Omental fat pad (tissue), 4 donors: ENCODE results near the gene CTBP2. TPM values are rescaled to one million over a fixed set of nuclear protein-coding genes. Genes with fewer than 3 reads are reported as not detected.

Experiments used
- ATAC-seq: fragments of 150-250 bp; one replicate; pipeline ENCODE4 v1.9.1; 2016; ENCODE audit warnings: mild to moderate bottlenecking, moderate library complexity; ENCODE audit not compliant: low FRiP score
- DNase-seq: peaks from one replicate; pipeline ENCODE4 v3.0.0-alpha.2; 2019; ENCODE audit warnings: low spot score
- total RNA-seq, 4 donors: library from RNA; depleted of rRNA; stranded (reverse); fragments of >200 nt; gene quantifications; one replicate each; pipeline ENCODE4 v1.1.0, GENCODE V29; 2016
- TF ChIP-seq, protein P1 (sequence below), 3 donors: fragments of 450-650 bp; IDR thresholded peaks; one replicate each; pipeline ENCODE4 v1.5.1; 2016 to 2017; ENCODE audit warnings: antibody characterized with exemption in 3 of 3, mild to moderate bottlenecking in 3 of 3, moderate library complexity in 2 of 3

Gene CTBP2
- total RNA-seq, 4 donors from 2014 or later: 29.4 to 58.6 (median 46.2) TPM

DNA sequence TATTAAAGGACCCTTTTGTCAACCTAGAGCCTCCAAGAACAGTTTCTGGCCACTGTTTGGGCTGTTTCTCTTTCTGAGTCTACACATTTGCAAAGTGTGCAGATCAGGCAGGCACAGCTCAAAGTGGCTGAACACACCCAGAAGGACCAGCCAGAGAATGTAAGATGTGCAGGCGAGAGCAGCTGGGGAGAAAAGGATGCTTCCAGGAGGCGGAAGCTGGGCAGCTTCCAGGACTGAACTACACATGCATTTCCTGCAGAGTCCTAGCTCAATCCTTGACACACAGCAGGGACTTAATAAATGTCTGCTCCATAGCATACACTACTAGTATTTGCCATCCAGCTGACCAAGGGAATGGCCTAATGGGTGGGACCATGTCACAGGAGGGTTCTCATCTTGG is 70.9 kb downstream of the CTBP2 start:
- TF ChIP-seq, protein P1, sequence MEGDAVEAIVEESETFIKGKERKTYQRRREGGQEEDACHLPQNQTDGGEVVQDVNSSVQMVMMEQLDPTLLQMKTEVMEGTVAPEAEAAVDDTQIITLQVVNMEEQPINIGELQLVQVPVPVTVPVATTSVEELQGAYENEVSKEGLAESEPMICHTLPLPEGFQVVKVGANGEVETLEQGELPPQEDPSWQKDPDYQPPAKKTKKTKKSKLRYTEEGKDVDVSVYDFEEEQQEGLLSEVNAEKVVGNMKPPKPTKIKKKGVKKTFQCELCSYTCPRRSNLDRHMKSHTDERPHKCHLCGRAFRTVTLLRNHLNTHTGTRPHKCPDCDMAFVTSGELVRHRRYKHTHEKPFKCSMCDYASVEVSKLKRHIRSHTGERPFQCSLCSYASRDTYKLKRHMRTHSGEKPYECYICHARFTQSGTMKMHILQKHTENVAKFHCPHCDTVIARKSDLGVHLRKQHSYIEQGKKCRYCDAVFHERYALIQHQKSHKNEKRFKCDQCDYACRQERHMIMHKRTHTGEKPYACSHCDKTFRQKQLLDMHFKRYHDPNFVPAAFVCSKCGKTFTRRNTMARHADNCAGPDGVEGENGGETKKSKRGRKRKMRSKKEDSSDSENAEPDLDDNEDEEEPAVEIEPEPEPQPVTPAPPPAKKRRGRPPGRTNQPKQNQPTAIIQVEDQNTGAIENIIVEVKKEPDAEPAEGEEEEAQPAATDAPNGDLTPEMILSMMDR (IDR thresholded peaks at IDR 0.05): no peak
- DNase-seq (no peak), ATAC-seq (no peak)

DNA sequence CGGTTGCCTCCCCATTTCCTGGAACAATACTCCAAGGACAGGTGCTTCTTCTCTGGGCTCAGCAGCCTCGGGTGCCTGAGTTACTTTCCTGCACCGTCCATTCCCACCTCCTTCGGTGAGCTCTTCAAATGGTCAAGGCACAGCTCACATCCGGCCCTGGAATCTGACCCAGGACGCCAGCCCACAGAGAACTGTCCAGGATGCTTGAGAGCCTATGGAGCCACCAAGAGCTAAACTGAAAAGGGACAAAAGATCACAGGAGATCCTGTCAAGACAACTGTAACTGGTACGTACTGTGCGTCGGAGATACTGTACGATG is 72.5 kb downstream of the CTBP2 start:
- DNase-seq: no peak
- ATAC-seq: no peak
- TF ChIP-seq, protein P1 (IDR thresholded peaks at IDR 0.05): no peak

DNA sequence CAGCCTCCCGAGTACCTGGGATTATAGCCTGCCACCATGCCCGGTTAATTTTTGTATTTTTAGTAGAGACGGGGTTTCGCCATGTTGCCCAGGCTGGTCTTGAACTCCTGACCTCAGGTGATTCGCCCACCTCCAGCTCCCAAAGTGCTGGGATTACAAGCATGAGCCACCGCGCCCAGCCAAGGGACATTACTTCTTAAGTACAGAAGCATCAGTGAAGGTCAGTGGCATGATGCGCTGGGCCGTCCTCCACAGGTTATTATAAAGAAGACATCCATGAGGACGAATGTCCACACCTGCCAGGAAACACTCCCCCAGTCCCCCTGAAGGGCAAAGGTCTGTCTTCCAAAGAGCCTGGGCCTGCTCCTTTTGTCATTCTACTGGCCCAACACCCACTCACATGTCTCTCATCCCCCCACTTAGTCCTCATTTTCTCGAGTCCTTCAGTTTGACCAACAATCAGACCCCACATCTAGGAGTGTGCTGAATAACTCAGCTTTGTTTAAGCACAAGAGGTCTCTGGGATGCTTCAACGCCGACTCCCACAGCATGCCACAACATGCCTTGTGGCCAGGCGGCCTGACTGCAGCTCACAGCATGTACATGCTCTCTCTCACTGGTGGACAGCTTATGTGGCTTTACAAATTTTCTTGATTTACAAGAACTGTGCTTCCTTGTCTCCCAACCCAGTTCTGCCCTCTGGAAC is 73.0 kb downstream of the CTBP2 start:
- no peak for DNase-seq
- ATAC-seq: no peak
- TF ChIP-seq, protein P1 (IDR thresholded peaks at IDR 0.05): no peak

DNA sequence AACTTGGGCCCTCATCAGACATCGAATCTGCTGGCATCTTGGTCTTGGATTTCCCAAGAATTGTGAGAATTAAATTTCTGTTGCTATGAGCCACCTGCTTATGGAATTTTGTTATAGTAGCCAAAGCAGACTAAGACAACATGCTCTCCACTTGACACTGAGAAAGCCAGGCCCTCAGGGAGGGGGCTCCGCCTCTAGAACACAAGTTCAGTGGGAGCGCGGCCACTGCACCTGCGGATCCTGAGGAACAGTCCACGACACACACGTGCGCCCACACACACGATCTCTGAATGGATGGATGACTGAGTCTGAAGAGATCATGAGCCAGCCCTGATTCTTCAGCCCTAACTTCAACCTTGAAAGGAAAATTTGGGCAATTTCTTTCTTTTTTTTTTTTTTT is 73.7 kb downstream of the CTBP2 start:
- no peak for ATAC-seq
- TF ChIP-seq, protein P1 (IDR thresholded peaks at IDR 0.05): no peak
- no peak for DNase-seq

DNA sequence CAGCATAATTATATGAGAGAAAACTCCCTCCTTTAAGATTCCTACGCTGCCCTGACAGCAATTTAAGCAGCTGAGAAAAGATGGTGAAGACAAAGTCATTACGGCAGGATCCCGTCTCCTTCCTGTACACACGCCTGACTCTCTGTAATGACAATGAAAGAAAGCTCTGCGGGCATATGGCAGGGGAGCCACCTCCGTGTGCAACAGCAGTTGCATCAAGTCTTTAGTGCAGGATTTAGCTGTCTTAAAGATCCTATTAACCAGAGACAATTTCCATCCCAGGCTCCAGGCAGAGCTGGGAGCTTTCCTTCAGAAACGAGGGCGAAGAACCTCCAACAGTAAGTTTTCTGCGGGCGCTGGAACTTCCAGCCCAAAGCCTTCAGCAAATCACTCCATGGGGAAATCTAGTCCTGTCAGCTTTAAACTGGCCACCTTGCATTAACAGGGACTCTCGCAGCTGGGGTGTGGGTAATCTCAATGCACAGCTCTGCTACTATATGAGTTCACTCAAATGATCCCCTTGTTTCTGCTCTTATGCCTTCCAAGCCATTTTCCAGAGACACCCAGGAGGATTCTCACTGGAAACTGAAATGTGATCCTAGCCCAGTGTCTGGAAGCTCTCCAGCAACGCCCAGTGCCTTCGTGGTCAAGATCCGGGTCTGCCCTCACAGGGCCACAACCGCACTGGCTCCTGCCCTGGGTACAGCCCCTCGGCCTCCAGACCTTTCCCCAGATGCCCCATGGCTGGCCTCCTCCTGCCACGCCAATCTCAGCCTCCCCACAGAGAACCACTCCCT is 74.9 kb downstream of the CTBP2 start:
- no peak for ATAC-seq
- TF ChIP-seq, protein P1 (IDR thresholded peaks at IDR 0.05): no peak
- DNase-seq: no peak

DNA sequence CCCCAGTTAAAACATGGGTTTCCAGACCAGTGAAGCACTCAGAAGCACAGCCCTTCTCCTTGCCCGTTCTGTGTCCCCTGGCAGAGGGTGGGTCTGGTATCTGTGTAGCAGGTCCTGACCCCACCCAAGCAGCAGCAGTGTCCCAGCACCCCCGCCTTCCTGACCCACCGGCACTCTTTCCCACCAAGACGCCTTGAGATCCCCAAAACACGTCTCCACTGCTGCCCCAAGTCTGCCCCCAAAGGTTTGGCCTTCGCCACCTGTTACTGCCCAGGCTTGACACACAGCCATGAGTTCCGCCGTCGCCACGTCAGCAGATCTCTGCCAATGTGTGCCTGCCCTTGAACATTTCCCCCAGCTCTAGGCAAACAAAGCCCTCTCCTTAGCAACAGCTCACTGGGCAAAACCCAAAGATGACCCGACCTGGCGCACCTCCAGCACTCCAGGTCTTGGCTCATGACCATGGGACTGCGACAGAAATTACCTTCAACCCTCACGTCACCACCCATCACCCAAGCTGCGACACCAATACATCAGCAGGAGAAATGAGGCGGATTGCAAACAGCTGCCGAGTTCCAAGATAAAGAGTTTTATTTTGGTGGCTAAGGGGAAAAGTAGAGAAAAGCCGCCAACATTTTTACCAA is 75.6 kb downstream of the CTBP2 start:
- DNase-seq (no peak), ATAC-seq (peak; percentile 45)
- TF ChIP-seq, protein P1 (IDR thresholded peaks at IDR 0.05): no peak
